ENCODE results near the gene LYVE1.
"Not testable (repeated sequence)": the region's sequence is repeated elsewhere in the genome, so short reads cannot be mapped to it uniquely, and the experiment has no call there.

LYVE1 gene, protein sequence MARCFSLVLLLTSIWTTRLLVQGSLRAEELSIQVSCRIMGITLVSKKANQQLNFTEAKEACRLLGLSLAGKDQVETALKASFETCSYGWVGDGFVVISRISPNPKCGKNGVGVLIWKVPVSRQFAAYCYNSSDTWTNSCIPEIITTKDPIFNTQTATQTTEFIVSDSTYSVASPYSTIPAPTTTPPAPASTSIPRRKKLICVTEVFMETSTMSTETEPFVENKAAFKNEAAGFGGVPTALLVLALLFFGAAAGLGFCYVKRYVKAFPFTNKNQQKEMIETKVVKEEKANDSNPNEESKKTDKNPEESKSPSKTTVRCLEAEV

DNA sequence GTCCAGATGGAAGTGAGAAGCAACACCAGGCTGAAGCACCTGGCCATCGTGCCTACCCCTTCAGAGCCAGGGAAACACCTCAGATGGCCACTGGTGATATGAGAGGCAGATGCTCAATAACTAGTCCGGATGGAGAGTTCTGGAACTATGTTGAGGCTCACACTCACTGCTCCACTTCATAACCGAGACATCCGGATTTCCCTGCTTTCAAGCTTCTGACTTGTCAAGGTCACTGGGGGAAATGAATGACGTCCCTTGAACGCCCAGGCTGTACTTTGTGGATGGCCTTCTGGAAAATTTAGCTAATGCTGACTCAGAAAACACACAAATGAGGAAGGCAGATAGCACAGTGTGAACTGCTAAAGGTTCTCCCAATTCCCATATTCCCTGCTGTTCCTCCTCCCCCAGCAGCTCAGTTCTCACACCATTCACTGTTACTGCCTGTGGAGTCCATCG lies at the start of gene LYVE1:
TSS of gene LYVE1 (minus strand) at position 180 of the 456 bp plus-strand sequence. CDS start at position 47, 133 bp downstream.
- DNase-seq = no peak

DNA sequence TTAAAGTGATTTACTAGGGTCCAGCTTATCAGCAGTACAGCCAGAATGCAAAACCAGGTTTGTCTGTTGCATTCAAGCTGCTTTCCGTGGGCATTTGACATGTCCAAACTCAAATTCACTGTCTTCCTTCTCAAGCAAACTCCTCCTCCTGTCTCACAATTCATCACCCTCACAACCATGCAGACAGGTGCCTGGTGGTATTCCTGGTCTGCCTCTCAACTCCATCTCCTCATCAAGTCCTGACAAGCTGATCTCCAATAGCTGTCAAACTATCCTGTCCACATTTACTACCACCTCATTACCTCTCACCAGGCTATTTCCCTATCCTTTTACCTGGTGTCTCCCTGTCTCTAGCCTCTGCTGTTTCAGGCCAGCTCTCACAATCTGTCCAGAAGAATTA lies 49.1 kb upstream of the LYVE1 start:
- no peak for DNase-seq

DNA sequence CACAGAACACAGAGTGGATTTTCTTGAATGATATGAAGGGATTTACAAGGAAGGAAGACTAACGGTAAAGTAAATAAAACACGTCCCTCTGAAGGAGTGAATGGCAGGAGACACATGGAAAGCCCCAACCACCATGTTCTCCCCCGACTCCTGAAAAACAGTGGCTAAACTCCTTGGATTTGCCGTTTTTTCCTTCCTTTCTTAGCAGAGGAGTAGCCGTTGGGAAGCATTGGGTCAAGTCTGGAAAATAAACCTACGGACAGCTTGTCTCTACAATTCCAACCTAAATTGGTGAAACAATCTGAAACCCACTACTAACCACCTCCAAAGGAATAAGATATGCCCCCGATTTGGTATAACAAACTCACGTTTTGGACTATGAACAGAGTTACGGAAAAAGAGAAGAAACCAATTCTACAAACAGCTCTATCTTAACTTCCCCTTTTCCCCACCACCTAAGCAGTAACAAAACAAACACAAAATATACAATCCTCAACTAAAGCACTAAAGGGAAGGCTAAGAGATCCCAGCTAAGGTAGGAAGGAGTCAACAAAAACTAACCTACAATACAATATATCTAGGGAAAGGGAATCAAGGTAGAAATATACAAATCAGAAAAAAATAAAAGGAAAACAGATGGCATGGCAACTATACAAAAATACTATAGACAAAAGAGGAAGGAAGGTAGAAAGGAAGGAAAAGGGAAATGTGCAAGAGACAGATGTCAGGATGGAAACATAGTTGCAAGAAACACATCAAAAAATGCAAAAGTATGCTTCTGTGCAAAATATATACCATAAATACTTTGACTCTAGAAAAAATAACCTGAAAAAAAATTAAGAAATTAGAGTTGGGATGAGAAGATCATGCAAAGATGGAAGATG lies 43.8 kb upstream of the LYVE1 start:
- no peak for DNase-seq

DNA sequence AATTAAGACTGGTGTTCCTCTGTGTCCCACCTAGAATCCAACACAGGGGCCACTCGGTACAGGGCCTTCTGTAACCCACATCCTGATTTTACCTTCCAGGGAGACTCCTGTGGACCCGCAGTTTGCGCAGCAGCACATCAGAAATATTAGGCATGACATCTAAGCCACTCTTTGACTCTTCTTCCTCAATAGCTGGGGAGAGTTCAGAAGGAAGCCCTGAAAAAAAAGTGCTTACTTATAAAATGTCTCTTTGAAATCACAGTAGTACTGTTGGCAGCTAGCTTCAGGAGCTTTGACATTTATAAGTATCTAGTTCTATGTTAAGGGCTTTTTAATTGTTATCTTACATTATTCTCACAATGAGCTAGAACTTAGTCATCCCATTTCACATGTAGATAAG lies 41.2 kb upstream of the LYVE1 start:
- no peak for DNase-seq

DNA sequence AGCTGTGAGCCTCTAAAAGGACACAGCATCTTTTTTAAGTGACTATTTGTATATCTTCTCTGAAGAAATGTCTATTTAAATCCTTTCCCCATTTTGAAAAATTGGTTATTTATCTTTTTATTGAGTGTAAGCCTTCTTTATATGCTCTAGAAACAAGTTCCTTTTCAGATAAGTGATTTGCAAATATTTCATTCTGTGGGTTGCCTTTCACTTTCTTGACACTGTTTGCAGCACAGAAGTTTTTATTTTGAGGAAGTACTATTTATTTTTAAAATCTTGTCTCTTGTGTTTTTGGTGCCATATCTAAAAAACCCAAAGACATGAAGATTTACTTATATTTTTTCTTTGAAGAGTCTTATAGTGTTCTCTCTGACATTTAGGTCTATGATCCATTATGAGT lies 40.1 kb upstream of the LYVE1 start:
- DNase-seq = no peak

DNA sequence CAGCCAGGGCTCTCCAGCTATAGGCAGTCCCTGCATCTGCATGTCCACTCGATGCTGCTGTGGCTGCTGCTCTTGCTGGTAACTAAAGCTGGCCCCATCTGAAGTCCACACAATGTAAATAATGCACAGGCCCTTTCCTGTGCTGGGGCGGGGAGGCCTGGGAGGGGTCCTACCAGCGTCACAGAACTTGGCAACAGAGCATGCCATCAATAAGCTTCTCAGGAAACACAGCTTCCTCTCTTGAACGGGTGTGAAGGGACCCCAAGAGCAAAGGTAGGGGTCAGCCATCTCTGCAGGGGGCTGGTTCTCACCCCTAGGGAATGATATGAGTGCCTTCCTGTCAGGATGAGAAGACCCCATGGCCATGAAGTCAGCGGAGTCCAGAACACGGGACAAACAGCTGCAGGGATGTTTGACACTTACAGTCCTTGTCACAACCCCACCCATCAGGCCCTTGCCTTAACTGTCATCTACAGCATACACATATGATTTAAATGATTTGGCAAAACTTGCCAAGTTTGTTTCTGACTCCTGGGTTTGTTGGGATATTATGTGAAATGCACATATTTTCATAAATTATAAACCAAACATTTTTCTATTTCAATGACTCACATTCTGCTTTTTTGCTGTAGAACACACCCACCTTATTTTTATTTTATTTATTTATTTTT lies 39.1 kb upstream of the LYVE1 start:
- DNase-seq = no peak

DNA sequence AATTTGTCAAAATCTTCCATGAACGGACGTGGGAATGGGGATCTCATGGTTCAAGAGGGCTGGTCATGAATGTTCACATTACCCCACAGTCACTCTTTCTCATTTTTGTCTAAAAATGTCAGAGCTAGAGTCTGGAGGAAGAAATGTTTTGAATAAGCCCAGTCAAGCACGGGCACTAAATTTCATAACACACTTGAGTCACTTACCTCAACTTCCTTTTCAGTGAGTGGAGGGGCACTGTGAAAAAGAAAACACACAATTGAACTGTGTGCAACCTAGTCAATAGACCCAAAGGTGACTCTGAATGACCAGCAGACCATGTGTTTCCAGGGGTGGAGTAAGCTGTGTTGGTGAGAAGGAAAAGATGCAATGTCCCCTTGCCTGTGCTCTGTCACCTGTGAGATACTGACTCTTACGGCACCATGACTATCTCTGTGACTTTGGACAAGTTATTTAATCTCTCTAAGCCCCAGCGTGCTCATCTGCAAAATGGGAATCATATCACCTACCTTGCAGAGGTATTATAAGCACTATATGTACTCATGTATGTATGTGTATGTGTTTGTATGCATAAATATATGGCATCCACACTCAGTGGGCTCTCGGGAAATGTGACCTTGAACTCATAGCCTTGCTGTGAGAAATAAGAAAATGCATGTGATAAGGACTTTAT lies 38.2 kb upstream of the LYVE1 start:
- DNase-seq = no peak

DNA sequence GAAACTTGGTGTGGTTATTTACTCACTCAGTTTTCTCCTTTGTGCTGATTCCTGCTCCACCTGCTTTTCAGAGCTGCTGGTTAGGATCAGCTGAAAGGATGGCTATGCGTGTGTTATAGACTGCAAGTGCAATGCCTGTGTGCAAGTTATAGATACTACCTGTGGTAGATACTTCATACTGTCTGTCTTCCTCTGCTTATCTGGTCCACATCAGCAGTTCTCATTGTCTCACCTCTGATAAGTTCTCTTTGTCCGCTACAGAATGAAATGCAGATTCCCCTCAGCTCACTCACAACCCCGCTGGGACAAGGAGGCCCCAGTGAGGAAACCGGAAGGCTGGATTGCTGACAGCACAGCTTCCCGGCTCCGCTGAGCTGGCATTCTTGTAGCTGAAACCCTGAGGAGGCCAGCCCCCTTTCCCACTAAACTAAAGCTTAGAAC lies 37.5 kb upstream of the LYVE1 start:
- no peak for DNase-seq

DNA sequence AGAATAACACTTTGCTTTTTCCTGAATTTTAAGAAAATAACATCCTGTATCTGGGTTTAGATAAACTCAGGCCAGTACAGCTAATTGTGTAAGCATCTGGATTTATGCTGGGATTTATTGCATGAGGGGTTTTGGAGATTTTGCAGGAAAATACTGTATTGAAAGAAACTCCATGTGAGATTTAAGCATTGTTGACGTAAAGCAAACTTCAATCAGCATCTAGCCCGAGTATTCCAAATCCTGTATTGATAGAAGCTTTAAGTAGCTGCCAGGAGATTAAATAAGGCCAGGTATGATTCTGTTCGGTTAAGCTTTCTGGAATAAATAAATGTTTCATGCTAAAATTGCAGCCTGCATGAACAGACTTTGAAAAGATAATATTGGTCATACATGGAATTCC lies 36.3 kb upstream of the LYVE1 start:
- no peak for DNase-seq

DNA sequence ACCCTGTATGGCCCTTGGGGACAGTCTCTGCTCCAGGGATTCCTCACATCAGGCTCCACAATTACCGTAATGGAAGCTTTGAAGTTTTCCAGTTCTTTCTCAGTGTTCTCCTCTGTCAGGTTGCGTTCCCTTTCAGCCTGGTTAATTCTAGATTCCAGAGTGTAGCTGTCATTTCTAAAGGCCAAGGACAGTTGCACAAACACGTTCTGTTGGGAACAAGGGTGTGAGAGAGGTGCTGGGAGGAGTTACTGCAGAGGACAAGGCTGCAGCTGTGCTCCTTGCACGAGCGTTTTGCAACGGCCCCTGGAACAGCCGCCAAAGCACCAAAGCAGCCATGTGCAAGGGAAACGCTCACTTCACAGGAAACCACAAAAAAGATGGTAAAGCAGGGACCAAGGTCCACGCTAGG lies 35.9 kb upstream of the LYVE1 start:
- DNase-seq = no peak

DNA sequence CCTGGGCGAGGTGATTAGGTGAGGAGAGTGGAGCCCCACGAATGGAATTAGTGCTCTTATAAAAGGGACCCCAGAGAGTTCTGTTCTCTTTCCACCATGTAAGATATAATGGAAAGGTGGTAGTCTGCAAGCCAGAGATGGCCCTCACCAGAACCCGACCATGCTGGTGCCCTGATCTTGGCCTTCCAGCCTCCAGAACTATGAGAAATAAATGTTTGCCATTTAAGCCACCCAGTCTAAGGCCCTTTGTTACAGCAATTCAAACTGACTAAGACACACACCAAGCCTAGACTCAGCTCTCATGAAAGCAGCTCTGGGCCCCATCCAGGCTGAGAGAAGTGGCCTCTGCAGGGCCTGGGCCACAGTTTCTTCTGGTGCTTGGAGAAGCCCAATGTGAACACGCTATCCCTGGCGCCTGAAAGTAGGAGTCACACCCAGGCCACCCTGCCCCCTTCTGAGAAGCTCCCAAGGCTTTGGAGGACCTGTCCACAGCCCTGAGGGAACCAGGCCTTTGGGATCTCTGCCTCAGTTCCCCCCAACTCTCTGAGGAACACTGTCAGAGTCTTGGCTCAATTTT lies 35.3 kb upstream of the LYVE1 start:
- no peak for DNase-seq

DNA sequence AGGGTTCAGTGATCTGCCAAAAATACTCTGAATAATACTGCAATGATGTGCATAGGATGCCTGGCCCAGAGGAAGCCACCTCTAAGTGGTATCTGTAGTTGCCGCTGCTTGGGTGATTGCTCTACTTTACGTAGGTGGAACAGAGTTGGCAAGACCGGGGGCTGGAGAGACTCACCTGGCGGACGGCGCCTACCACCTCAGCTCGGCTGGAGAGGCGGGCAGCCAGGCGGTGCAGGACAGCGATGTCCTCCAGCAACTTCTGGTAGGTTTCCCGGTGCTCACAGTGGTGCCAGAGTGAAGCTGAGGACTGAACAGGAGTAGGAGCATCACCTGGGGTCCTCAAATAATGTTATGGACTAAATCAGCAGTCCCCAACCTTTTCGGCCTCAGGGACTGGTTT lies 34.5 kb upstream of the LYVE1 start:
- DNase-seq = no peak

DNA sequence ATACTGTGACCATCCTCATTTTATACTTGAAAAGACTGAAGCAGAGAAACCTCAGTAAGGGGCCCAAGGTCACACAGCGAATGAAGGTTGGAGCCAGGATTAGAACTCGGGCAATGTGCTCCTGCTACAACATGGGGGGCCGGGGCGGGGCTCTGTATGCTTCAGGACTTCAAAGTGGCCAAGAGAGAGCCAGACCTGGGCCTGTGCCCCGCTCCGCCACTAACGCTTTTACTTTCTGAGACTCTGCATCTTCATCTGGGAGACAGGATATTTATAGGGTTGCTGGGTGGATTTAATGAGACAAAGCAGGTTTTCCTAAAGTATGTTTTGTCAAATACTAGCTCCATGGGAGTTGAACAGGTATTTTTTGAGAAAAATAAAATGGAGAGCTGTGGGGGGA lies 33.9 kb upstream of the LYVE1 start:
- no peak for DNase-seq

DNA sequence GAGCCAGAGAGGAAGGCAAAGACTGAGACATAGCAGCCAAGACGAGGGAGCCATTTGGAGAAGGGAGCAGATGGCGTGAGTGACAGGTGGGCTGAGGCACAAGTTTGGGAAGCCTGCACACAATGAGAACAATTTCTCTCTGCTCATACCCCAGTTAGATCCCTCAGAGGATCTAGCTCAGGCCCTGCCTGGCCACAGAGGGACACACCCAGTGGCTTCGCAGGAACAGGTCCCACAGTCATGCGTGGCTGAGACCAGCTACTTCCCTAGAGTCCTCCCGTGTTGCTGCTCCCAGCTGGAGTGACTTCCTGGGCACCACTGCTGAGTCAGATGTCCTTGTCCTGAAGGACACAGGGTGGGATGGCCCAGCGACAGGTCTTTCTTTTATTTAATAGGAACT lies 33.4 kb upstream of the LYVE1 start:
- no peak for DNase-seq

DNA sequence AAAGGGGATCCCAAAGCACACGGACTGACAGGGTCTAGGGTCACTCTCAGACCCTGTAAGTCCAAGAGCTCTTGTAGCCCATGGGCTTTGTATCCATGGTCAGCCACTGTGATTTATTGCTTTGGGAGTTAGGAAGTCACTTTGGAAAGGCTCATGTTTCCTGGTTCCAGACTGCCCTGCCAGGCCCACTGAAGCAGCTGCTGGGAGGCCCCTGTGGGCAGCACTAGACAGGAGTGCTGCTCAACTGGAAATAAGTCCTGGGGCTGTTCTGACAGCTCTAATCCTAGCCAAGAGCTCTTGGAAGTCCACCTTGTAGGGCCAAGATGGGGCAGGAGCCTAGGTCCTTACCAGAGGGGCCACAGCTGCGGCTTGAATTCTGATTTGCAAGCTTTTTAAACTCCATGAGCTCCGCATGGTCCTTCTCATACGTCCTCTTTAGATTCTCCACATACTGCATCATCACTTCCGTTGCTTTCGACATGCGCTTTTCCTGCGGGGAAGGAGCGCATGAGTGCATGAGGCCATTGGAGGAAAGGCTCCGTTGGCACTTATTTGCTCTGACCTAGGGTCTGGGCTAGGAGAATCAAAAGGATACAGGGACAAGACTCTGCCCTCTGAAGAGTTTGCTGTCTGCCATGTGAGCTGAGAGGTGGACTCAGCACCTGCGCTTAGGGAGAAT lies 32.2 kb upstream of the LYVE1 start:
- no peak for DNase-seq

DNA sequence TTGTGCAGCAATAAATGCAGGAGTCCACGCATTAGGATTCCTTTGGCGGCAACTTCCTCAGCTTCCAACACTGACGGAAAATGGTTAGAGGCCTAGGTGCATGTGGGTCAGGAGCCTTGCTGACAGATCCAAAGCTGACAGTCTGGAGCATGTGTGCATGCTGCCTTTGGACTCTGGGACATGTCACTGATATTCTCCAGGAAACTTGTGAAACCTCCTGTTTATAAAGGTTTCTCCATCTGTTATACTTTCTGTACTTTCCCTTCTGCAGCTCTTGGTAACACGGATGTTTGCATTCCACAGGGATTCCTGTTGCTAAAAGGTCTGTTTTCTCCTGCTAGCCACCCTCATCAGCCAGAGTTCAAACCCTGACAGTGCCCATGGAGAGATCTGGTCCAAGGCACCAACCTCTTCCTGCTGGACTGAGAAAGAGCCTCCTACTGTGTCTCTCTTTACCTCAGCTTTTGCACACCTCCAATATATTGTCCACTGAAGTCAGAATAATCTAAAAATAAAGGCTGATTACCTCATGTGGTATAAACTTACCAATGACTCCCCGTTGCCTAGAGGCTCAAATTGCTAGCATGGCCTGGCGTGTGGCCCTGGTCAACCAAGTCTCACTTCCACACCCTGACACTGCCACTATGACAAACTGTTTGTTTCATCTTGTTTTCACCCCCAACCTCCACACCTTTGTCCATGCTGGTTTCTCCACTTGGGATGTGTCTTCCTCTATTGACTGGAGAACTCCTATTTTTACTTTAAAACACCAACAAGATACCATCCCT lies 31.1 kb upstream of the LYVE1 start:
- DNase-seq = no peak

DNA sequence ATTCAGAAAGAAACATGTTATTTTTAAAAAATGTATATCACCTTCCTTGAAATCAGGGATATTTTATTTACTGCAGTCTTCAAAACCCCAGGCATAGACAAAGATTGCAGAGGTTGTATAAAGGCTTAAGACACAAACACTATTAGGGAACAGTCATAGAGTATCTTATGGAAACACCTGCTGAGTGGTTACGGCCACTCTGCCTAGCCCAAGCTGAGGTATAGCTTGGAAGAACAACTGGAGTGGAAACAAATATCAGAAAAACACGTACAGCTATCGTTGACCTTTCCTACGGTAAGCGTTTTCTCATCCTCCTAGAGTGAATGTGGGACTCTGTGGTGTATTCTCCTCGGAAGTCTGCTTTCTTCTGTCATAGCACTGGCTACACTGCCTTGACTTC lies 30.4 kb upstream of the LYVE1 start:
- DNase-seq = no peak

DNA sequence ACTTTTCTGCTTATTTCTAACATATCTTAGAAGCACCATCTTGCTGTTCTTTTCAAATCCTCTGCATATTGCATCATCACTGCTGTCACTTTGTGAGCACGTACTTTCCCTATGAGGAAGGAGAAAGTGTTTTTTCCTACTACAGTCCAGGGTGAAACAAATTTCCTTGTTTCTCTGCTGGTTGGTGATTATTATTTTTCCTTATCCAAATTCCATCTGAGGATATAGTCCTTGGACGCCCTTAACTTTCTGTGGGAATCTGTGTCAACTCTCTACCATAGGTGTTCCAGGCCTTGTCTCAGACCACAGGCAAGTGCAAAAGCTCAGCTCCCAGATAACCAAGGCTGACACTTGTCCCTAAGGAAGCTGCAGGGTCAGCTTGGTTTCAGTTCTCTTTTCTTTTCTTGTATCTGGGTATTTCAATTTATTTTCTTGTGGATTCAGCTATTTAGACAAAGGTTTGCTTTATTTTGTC lies 29.4 kb upstream of the LYVE1 start:
- no peak for DNase-seq

DNA sequence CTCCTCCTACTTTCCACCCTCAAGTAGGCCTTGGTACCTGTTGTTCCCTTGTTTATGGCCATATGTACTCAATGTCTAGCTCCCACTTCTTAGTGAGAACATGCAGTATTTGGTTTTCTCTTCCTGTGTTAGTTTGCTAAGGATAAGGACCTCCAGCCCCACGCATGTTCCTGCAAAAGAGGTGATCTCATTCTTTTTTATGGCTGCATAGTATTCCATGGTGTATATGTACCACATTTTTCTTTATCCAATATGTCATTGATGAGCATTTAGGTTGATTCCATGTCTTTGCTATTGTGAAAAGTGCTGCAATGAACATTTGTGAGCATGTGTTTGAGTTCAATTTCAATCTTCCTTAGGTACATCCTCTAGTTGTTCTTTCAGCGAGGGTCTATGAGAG lies 27.4 kb upstream of the LYVE1 start:
- DNase-seq = not testable (repeated sequence)

DNA sequence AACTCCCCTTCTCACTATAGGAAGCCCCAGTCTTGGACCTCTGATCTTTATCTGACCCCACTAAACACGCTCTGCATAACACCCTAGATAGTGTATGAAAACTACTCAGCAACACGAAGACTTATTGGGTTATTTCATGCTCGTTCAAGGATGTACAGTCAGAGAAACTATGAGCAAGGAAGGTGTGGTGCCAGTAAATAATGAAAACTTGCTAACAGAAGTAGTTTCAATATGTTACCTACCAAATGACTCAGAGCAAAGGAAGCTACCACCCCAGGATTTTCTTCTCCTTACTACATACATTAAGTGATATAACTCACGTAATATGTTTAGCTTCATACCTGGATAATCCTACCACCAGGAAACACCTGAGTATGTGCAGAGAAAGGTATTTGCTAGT lies 25.9 kb upstream of the LYVE1 start:
- DNase-seq = no peak

DNA sequence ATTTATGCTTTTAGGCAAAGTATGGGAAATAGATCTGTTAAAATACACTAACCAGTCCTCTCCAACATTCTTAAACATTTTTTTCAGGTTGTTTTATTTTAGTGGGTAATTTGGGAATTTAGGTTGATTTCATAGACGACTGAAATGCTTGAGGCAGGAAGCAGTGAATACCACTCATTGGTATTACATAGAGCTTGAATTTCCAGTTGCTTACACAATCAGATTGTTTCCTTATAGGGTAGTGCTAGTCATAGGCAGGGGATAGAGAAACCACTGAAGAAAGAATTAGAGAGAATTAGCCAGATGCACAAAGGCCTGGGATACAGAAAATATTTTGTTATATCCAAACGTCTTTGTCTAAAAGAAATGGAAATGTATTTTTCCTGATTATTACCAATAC lies 23.9 kb upstream of the LYVE1 start:
- DNase-seq = no peak

Data from SHP77 treated with DMSO at 0.1 percent for 48 hours (cell line).